HepG2 (cell line): ENCODE measurements around the gene GPS1. TPM values are rescaled to one million over a fixed set of nuclear protein-coding genes. Genes with fewer than 3 reads are reported as not detected.

Experiments used
- BORCS8-MEF2B ChIP-seq: sonication (generic); formaldehyde crosslinking; IDR thresholded peaks from 2 replicates; pipeline ENCODE4 v1.8.0; 2022; ENCODE audit warnings: mild to moderate bottlenecking, missing genetic modification reagents
- CENPT ChIP-seq: sonication (generic); formaldehyde crosslinking; IDR thresholded peaks from 2 replicates; pipeline ENCODE4 v1.8.0; 2022; ENCODE audit warnings: low read depth, mild to moderate bottlenecking, moderate library complexity, missing genetic modification reagents
- GATAD2A ChIP-seq: IDR thresholded peaks from 2 replicates; pipeline ENCODE4 v1.6.1; 2016
- HHEX ChIP-seq: IDR thresholded peaks from 2 replicates; pipeline ENCODE4 v1.6.1; 2016; ENCODE audit warnings: control low read depth
- HOXD1 ChIP-seq: sonication (generic); formaldehyde crosslinking; IDR thresholded peaks from 2 replicates; pipeline ENCODE4 v1.5.0; 2020; ENCODE audit warnings: missing genetic modification reagents
- KDM5A ChIP-seq: fragments of 200-600 bp; sonication (generic); IDR thresholded peaks from 2 replicates; pipeline ENCODE4 v1.7.0; 2018; ENCODE audit warnings: antibody characterized with exemption, mild to moderate bottlenecking, low read length, borderline replicate concordance
- MTF1 ChIP-seq: sonication (generic); formaldehyde crosslinking; IDR thresholded peaks from 2 replicates; pipeline ENCODE4 v1.5.0; 2020; ENCODE audit warnings: missing genetic modification reagents
- PRMT3 ChIP-seq: sonication (generic); formaldehyde crosslinking; IDR thresholded peaks from 2 replicates; pipeline ENCODE4 v1.8.1; 2022; ENCODE audit warnings: low read depth, mild to moderate bottlenecking, moderate library complexity, missing genetic modification reagents, borderline replicate concordance
- RFX3 ChIP-seq: IDR thresholded peaks from 2 replicates; pipeline ENCODE4 v1.6.1; 2016; ENCODE audit warnings: missing biosample characterization, missing genetic modification reagents
- SMAD9 ChIP-seq: sonication (generic); formaldehyde crosslinking; IDR thresholded peaks from 2 replicates; pipeline ENCODE4 v1.5.1; 2020; ENCODE audit warnings: mild to moderate bottlenecking, missing genetic modification reagents
- U2AF1 ChIP-seq: fragments of 200-400 bp; formaldehyde crosslinking; optimal IDR thresholded peaks from 2 replicates; pipeline ENCODE3; 2017; ENCODE audit warnings: mild to moderate bottlenecking, low read depth, low read length
- ZFP37 ChIP-seq: sonication (generic); formaldehyde crosslinking; IDR thresholded peaks from 2 replicates; pipeline ENCODE4 v1.4.0; 2020; ENCODE audit warnings: missing genetic modification reagents, borderline replicate concordance
- ZFX ChIP-seq: sonication (generic); formaldehyde crosslinking; IDR thresholded peaks from 2 replicates; pipeline ENCODE4 v1.4.0; 2020; ENCODE audit warnings: mild to moderate bottlenecking, low read depth, missing genetic modification reagents, moderate library complexity
- ZNF24 ChIP-seq: fragments of 450-650 bp; IDR thresholded peaks from 2 replicates; pipeline ENCODE4 v1.6.1; 2017; ENCODE audit warnings: antibody characterized with exemption, mild to moderate bottlenecking
- ZNF253 ChIP-seq: sonication (generic); formaldehyde crosslinking; IDR thresholded peaks from 2 replicates; pipeline ENCODE4 v1.8.0; 2022; ENCODE audit warnings: mild to moderate bottlenecking, missing genetic modification reagents, borderline replicate concordance
- ZNF607 ChIP-seq: sonication (generic); formaldehyde crosslinking; IDR thresholded peaks from 2 replicates; pipeline ENCODE4 v1.5.1; 2020; ENCODE audit warnings: missing genetic modification reagents, mild to moderate bottlenecking, borderline replicate concordance
- ZNF775 ChIP-seq: sonication (generic); formaldehyde crosslinking; IDR thresholded peaks from 2 replicates; pipeline ENCODE4 v1.4.0; 2020; ENCODE audit warnings: missing genetic modification reagents, mild to moderate bottlenecking, moderate library complexity, borderline replicate concordance
- ZSCAN12 ChIP-seq: sonication (generic); formaldehyde crosslinking; IDR thresholded peaks from 2 replicates; pipeline ENCODE4 v1.9.0; 2021; ENCODE audit warnings: mild to moderate bottlenecking, missing genetic modification reagents
- polyA plus RNA-seq, 8 experiments: library from polyadenylated mRNA; depleted of rRNA in 3 of 8; stranded (reverse) in 7 of 8; unstranded in 1 of 8; fragments of >200 nt; fragmentation: Illumina TruSeq in 4 of 8; extraction: Trizol in 4 of 8; gene quantifications; 2 replicates each; pipeline versions ENCODE4 v1.2.1 to v1.2.3, GENCODE V29; 2011 to 2016; ENCODE audit warnings: low read depth in 4 of 8, missing spikeins in 1 of 8, mixed read lengths in 1 of 8; ENCODE audit not compliant: insufficient read depth in 1 of 8
- total RNA-seq, 5 experiments: library from RNA; depleted of rRNA; stranded (reverse); fragments of >200 nt; fragmentation: Illumina TruSeq; extraction: Trizol; gene quantifications; 2 replicates each; pipeline ENCODE4 v1.2.3, GENCODE V29; 2016; ENCODE audit warnings: low read depth in 1 of 5
- TF ChIP-seq, protein P1 (sequence below): sonication (generic); formaldehyde crosslinking; IDR thresholded peaks from 2 replicates; pipeline ENCODE4 v1.4.0; 2020; ENCODE audit warnings: missing genetic modification reagents
- TF ChIP-seq, protein P2 (sequence below): sonication (generic); formaldehyde crosslinking; IDR thresholded peaks from 2 replicates; pipeline ENCODE4 v1.8.1; 2023; ENCODE audit warnings: mild to moderate bottlenecking, missing genetic modification reagents
- TF ChIP-seq, protein P3 (sequence below): sonication (generic); formaldehyde crosslinking; IDR thresholded peaks from 2 replicates; pipeline ENCODE4 v1.5.0; 2020; ENCODE audit warnings: mild to moderate bottlenecking, missing genetic modification reagents, borderline replicate concordance
- TF ChIP-seq, protein P4 (sequence below): sonication (generic); formaldehyde crosslinking; IDR thresholded peaks from 2 replicates; pipeline ENCODE4 v1.4.0; 2020; ENCODE audit warnings: missing genetic modification reagents

Gene GPS1
- total and polyA plus RNA-seq, 2 of the 13 experiments (the other 11 are each of a cell fraction or from before 2014, with no cell fraction given), result 124 to 128 TPM

DNA sequence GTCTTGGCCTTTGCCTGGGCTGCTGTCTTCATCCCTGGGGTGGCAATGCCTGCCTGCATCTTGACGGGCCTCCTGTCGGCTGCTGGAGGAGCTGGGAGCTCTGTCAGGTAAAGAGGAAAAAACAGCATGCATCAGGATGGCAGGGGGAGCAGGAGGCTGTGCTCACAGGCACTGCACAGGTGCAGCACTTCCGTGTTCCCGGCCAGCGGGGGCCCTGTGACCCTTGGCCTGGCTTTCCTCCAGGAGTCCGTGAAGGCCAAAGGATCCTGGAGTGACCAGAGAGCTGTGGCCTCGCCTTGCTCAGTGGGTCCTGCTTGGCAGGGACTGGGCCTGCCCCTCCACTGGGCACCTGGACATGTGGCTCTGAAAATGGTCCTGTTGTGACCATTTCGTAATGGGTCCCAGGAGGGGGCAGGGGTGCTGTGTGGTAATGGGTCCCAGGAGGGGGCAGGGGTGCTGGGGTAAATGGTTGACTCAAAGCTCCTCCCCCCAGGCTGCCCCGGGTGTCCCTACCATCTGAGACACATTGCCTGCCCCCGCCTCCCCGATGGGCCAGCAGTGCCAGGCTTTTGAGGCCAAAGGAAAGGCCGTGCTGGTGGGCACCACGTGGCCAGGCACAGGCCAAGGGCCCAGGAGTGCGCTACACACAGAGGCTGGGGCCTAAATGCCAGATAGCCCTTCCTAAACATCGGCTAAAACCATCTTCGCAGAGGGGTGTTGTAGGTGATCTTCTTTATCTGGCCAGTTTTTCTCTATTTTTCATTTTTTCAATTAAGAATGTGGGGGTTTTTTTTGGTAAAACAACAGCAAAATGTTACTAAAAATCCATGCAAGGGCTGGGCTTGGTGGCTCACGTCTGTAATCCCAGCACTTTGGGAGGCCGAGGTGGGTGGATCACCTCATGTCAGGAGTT lies 50.3 kb downstream of the GPS1 start (continued):
- TF ChIP-seq, protein P1, sequence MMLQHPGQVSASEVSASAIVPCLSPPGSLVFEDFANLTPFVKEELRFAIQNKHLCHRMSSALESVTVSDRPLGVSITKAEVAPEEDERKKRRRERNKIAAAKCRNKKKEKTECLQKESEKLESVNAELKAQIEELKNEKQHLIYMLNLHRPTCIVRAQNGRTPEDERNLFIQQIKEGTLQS (CRISPR knock-in tag), result no peak; the same call in 1 of the 2 replicates
- TF ChIP-seq PRMT3 (CRISPR knock-in tag) (peak; percentile 75; the same call in 1 of the 2 replicates), BORCS8-MEF2B (peak; percentile 89), ZNF607 (CRISPR knock-in tag) (no peak), CENPT (CRISPR knock-in tag) (no peak; the same call in 1 of the 2 replicates), RFX3 (CRISPR knock-in tag) (no peak), ZFX (CRISPR knock-in tag) (peak; percentile 91), U2AF1 (peak; percentile 46), ZNF253 (CRISPR knock-in tag) (peak; percentile 82; the same call in 1 of the 2 replicates), HHEX (CRISPR knock-in tag) (no peak), ZNF775 (CRISPR knock-in tag) (no peak), ZSCAN12 (no peak), HOXD1 (CRISPR knock-in tag) (no peak), ZNF24 (no peak), SMAD9 (no peak), MTF1 (CRISPR knock-in tag) (no peak), GATAD2A (peak; percentile 91), KDM5A (no peak), ZFP37 (no peak)
- TF ChIP-seq, protein P2, sequence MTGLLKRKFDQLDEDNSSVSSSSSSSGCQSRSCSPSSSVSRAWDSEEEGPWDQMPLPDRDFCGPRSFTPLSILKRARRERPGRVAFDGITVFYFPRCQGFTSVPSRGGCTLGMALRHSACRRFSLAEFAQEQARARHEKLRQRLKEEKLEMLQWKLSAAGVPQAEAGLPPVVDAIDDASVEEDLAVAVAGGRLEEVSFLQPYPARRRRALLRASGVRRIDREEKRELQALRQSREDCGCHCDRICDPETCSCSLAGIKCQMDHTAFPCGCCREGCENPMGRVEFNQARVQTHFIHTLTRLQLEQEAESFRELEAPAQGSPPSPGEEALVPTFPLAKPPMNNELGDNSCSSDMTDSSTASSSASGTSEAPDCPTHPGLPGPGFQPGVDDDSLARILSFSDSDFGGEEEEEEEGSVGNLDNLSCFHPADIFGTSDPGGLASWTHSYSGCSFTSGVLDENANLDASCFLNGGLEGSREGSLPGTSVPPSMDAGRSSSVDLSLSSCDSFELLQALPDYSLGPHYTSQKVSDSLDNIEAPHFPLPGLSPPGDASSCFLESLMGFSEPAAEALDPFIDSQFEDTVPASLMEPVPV (CRISPR knock-in tag), result peak; percentile 61; the same call in 1 of the 2 replicates
- TF ChIP-seq, protein P3, sequence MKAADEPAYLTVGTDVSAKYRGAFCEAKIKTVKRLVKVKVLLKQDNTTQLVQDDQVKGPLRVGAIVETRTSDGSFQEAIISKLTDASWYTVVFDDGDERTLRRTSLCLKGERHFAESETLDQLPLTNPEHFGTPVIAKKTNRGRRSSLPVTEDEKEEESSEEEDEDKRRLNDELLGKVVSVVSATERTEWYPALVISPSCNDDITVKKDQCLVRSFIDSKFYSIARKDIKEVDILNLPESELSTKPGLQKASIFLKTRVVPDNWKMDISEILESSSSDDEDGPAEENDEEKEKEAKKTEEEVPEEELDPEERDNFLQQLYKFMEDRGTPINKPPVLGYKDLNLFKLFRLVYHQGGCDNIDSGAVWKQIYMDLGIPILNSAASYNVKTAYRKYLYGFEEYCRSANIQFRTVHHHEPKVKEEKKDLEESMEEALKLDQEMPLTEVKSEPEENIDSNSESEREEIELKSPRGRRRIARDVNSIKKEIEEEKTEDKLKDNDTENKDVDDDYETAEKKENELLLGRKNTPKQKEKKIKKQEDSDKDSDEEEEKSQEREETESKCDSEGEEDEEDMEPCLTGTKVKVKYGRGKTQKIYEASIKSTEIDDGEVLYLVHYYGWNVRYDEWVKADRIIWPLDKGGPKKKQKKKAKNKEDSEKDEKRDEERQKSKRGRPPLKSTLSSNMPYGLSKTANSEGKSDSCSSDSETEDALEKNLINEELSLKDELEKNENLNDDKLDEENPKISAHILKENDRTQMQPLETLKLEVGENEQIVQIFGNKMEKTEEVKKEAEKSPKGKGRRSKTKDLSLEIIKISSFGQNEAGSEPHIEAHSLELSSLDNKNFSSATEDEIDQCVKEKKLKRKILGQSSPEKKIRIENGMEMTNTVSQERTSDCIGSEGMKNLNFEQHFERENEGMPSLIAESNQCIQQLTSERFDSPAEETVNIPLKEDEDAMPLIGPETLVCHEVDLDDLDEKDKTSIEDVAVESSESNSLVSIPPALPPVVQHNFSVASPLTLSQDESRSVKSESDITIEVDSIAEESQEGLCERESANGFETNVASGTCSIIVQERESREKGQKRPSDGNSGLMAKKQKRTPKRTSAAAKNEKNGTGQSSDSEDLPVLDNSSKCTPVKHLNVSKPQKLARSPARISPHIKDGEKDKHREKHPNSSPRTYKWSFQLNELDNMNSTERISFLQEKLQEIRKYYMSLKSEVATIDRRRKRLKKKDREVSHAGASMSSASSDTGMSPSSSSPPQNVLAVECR (CRISPR knock-in tag), result peak; percentile 78
- TF ChIP-seq, protein P4, sequence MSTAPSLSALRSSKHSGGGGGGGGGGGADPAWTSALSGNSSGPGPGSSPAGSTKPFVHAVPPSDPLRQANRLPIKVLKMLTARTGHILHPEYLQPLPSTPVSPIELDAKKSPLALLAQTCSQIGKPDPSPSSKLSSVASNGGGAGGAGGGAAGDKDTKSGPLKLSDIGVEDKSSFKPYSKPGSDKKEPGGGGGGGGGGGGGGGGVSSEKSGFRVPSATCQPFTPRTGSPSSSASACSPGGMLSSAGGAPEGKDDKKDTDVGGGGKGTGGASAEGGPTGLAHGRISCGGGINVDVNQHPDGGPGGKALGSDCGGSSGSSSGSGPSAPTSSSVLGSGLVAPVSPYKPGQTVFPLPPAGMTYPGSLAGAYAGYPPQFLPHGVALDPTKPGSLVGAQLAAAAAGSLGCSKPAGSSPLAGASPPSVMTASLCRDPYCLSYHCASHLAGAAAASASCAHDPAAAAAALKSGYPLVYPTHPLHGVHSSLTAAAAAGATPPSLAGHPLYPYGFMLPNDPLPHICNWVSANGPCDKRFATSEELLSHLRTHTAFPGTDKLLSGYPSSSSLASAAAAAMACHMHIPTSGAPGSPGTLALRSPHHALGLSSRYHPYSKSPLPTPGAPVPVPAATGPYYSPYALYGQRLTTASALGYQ (CRISPR knock-in tag), result peak; percentile 47; the same call in 1 of the 2 replicates
